Hepatocyte (in vitro differentiated cells): ENCODE results near the gene C9orf152.

Source experiments
- EZH2 ChIP-seq: fragments of 200-600 bp; sonication (generic); IDR thresholded peaks from 2 replicates; pipeline ENCODE4 v1.6.1; 2016; ENCODE audit warnings: antibody characterized with exemption, mild to moderate bottlenecking, borderline replicate concordance
- TF ChIP-seq, protein P1 (sequence below): fragments of 200-600 bp; sonication (generic); IDR thresholded peaks from 2 replicates; pipeline ENCODE4 v1.5.1; 2016; ENCODE audit warnings: antibody characterized with exemption, mild to moderate bottlenecking; ENCODE audit not compliant: poor library complexity

DNA sequence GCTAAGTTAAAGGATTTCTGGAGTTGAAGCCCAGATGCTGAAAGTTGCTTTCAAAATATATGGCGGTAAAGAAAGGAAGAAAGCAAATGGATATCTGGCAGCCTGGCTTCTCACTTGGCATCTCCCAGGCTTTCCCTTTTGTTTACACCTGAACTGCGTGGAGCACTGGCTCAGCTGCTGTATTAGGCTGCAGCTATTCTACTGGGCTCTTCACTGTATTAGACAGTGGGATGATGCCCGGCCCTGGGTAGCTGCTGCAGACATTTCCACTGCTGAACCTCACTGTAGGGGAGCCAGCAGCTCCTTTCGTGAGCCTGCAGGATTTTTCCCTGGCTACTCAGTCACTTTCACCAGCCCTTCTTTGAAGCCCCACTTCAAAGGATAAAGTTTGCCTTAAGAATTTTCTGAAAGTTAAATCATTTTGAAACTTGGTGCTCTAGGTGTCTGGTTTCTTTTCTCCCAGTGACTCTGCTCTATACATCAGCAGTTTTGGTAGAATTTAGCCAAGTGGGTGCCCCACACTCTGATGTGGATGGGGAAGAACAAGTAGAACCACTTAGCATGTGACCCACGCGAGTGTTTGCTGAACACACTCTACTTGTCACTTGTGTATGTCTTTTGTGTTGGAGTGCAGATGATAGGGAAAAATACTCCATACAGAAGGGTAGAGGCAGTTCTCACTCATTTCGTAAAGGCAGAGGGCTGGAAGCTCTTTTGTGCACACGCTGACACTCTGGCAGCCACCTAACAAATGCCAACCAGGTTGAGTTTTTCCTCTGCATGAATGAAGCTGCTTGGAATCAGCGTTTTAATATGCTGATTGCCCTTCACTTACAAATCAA lies 49.9 kb downstream of the C9orf152 start:
- TF ChIP-seq, protein P1, sequence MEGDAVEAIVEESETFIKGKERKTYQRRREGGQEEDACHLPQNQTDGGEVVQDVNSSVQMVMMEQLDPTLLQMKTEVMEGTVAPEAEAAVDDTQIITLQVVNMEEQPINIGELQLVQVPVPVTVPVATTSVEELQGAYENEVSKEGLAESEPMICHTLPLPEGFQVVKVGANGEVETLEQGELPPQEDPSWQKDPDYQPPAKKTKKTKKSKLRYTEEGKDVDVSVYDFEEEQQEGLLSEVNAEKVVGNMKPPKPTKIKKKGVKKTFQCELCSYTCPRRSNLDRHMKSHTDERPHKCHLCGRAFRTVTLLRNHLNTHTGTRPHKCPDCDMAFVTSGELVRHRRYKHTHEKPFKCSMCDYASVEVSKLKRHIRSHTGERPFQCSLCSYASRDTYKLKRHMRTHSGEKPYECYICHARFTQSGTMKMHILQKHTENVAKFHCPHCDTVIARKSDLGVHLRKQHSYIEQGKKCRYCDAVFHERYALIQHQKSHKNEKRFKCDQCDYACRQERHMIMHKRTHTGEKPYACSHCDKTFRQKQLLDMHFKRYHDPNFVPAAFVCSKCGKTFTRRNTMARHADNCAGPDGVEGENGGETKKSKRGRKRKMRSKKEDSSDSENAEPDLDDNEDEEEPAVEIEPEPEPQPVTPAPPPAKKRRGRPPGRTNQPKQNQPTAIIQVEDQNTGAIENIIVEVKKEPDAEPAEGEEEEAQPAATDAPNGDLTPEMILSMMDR, result no peak
- no peak for TF ChIP-seq EZH2
